AG04449 (cell line): Measurements from ENCODE around the gene FAM20A.

ENCODE experiments used
- CTCF ChIA-PET: fragments of 350-600 bp; formaldehyde crosslinking; extraction: SDS; loops from one replicate; lab custom pipeline; 2021; ENCODE audit warnings: antibody characterized with exemption; lab: Yijun Ruan, JAX
- POLR2A ChIA-PET: fragments of 400-600, 350-600 bp; formaldehyde crosslinking; extraction: SDS; loops from one replicate; lab custom pipeline; 2020; ENCODE audit warnings: antibody characterized with exemption, inconsistent platforms; lab: Yijun Ruan, JAX
- DNase-seq: peaks from one replicate; pipeline ENCODE4 v3.0.0-alpha.2; 2010; ENCODE audit warnings: low read depth, low spot score
- H3K4me3 ChIP-seq: 2 replicates; pipeline ENCODE4 v1.5.1; 2011; ENCODE audit warnings: low read depth, mild to moderate bottlenecking, control low read depth, low read length
- CTCF ChIP-seq: IDR thresholded peaks from one replicate; pipeline ENCODE4 v1.5.1; 2011; ENCODE audit warnings: mild to moderate bottlenecking, moderate library complexity, low read length, control low read depth, inconsistent platforms; ENCODE audit not compliant: insufficient read depth; ENCODE audit errors: missing control alignments

The FAM20A gene

GRCh38 chr17:68640242-68640989, 39.2 kb upstream of the FAM20A start:
- CTCF ChIA-PET = no interaction called here
- H3K4me3 ChIP-seq = no peak overlapping the region
- POLR2A ChIA-PET = no interaction called here
- no peak for TF ChIP-seq CTCF
- no peak for DNase-seq

GRCh38 chr17:68634345-68634876, 33.2 kb upstream of the FAM20A start:
- CTCF ChIA-PET = no interaction called here
- no peak overlapping the region for H3K4me3 ChIP-seq
- no peak for TF ChIP-seq CTCF
- DNase-seq = no peak
- POLR2A ChIA-PET = no interaction called here

GRCh38 chr17:68628576-68628957, 27.4 kb upstream of the FAM20A start:
- no peak overlapping the region for H3K4me3 ChIP-seq
- TF ChIP-seq CTCF = no peak
- no peak for DNase-seq
- POLR2A ChIA-PET = no interaction called here
- CTCF ChIA-PET = no interaction called here

GRCh38 chr17:68627956-68628575, 26.9 kb upstream of the FAM20A start:
- DNase-seq = no peak
- POLR2A ChIA-PET = no interaction called here
- CTCF ChIA-PET = no interaction called here
- TF ChIP-seq CTCF = no peak
- no peak overlapping the region for H3K4me3 ChIP-seq

GRCh38 chr17:68624381-68624780, 23.2 kb upstream of the FAM20A start:
- TF ChIP-seq CTCF = no peak
- no peak for DNase-seq
- ChIA-PET CTCF (no interaction called here), POLR2A (no interaction called here)
- no peak overlapping the region for H3K4me3 ChIP-seq

GRCh38 chr17:68623811-68624210, 22.6 kb upstream of the FAM20A start:
- no peak for TF ChIP-seq CTCF
- ChIA-PET CTCF (interaction anchor here (1.8 kb wide), 1 partner anchor 10 kb away, joined by 6 read pairs; no protein-coding TSS in a partner anchor), POLR2A (no interaction called here)
- no peak overlapping the region for H3K4me3 ChIP-seq
- no peak for DNase-seq
